Hepatocyte (in vitro differentiated cells): Measurements from ENCODE around the gene RIPK1. TPM values are rescaled to one million over a fixed set of nuclear protein-coding genes. Genes with fewer than 3 reads are reported as not detected.
A peak's percentile ranks its signal among the peaks of the same experiment; 100 is the strongest.

Experiments used
- DNase-seq: peaks from one replicate; pipeline ENCODE4 v3.0.0-alpha.2; 2016; ENCODE audit warnings: low spot score
- H2AFZ ChIP-seq: fragments of 200-600 bp; sonication (generic); 2 replicates; pipeline ENCODE4 v1.6.0; 2016; ENCODE audit warnings: antibody characterized with exemption, mild to moderate bottlenecking
- H3K27ac ChIP-seq: fragments of 200-600 bp; sonication (generic); 2 replicates; pipeline ENCODE4 v1.5.1; 2016; ENCODE audit warnings: mild to moderate bottlenecking
- H3K27me3 ChIP-seq: fragments of 200-600 bp; sonication (generic); 2 replicates; pipeline ENCODE4 v1.6.1; 2016
- H3K36me3 ChIP-seq: fragments of 200-600 bp; sonication (generic); replicated peaks from 2 replicates; pipeline ENCODE4 v1.5.1; 2016; ENCODE audit warnings: low read depth; ENCODE audit not compliant: insufficient read depth
- H3K4me1 ChIP-seq: fragments of 200-600 bp; sonication (generic); 2 replicates; pipeline ENCODE4 v1.5.1; 2016; ENCODE audit warnings: mild to moderate bottlenecking, moderate library complexity; ENCODE audit not compliant: insufficient read depth
- H3K4me2 ChIP-seq: fragments of 200-600 bp; sonication (generic); 2 replicates; pipeline ENCODE4 v1.6.0; 2016
- H3K4me3 ChIP-seq: fragments of 200-600 bp; sonication (generic); 2 replicates; pipeline ENCODE4 v1.5.1; 2016; ENCODE audit warnings: mild to moderate bottlenecking
- H3K79me2 ChIP-seq: fragments of 200-600 bp; sonication (generic); 2 replicates; pipeline ENCODE4 v1.6.0; 2017; ENCODE audit warnings: mild to moderate bottlenecking
- H3K9me2 ChIP-seq: fragments of 200-600 bp; sonication (generic); replicated peaks from 2 replicates; pipeline ENCODE4 v1.6.0; 2017; ENCODE audit warnings: mild to moderate bottlenecking; ENCODE audit not compliant: insufficient read depth
- H3K9me3 ChIP-seq: fragments of 200-600 bp; sonication (generic); 2 replicates; pipeline ENCODE4 v1.5.1; 2016; ENCODE audit warnings: low read depth, mild to moderate bottlenecking
- H4K20me1 ChIP-seq: fragments of 200-600 bp; sonication (generic); 2 replicates; pipeline ENCODE4 v1.6.0; 2016; ENCODE audit warnings: mild to moderate bottlenecking; ENCODE audit not compliant: insufficient read depth, poor library complexity, severe bottlenecking
- CTCF ChIP-seq: fragments of 200-600 bp; sonication (generic); IDR thresholded peaks from 2 replicates; pipeline ENCODE4 v1.5.1; 2016; ENCODE audit warnings: antibody characterized with exemption, mild to moderate bottlenecking; ENCODE audit not compliant: poor library complexity
- EZH2 ChIP-seq: fragments of 200-600 bp; sonication (generic); IDR thresholded peaks from 2 replicates; pipeline ENCODE4 v1.6.1; 2016; ENCODE audit warnings: antibody characterized with exemption, mild to moderate bottlenecking, borderline replicate concordance
- EZH2phosphoT487 ChIP-seq: fragments of 200-600 bp; sonication (generic); IDR thresholded peaks from one replicate; pipeline ENCODE4 v1.6.1; 2018; ENCODE audit warnings: antibody characterized with exemption, mild to moderate bottlenecking, low read depth, moderate library complexity; ENCODE audit not compliant: unreplicated experiment, severe bottlenecking
- WGBS: methylation state at CpG from one replicate; pipeline ENCODE4 v1.1.6; 2016; ENCODE audit warnings: low lambda C conversion rate; ENCODE audit errors: missing lambda C conversion rate; 5-methylcytosine and 5-hydroxymethylcytosine counted together
- polyA plus RNA-seq: library from polyadenylated mRNA; unstranded; fragments of >200 nt; fragmentation: Nextera tagmentation; extraction: Ambion mirVana; gene quantifications from 2 replicates; pipeline ENCODE4 v1.2.1, GENCODE V29; 2016
- total RNA-seq: library from RNA; depleted of rRNA; stranded (reverse); fragments of >200 nt; gene quantifications from 2 replicates; pipeline ENCODE4 v1.2.3, GENCODE V29; 2014

The RIPK1 gene
- total and polyA plus RNA-seq, 2 experiments from 2014 or later: 14.6 to 16.2 TPM

GRCh38 chr6:3102875-3103274, 34.6 kb downstream of the RIPK1 start:
- no peaks in the 10 kb centered on the region for H3K36me3 ChIP-seq

GRCh38 chr6:3108746-3109414, 40.6 kb downstream of the RIPK1 start:
- Histone ChIP-seq H3K4me1 (no peaks in the 10 kb centered on the region), H3K27ac (peak overlapping the region; percentile 47), H3K4me3 (no peak overlapping the region), H3K4me2 (no peak overlapping the region), H3K79me2 (peaks cover 2% of the 10 kb centered on the region), H3K9me2 (no peaks in the 10 kb centered on the region), H4K20me1 (no peaks in the 10 kb centered on the region), H3K27me3 (no peaks in the 10 kb centered on the region), H3K9me3 (no peaks in the 10 kb centered on the region), H3K36me3 (no peaks in the 10 kb centered on the region), H2AFZ (no peak overlapping the region)
- 83% methylated on average over 10 of the region's 10 CpGs for WGBS
- DNase-seq: peak; percentile 52
- no peak for TF ChIP-seq EZH2
- TF ChIP-seq EZH2phosphoT487: no peak
- TF ChIP-seq CTCF: no peak

More at GRCh38 chr6:3102875-3103274, 34.6 kb downstream of the RIPK1 start:
- H3K9me3 ChIP-seq: no peaks in the 10 kb centered on the region
- TF ChIP-seq EZH2phosphoT487: no peak
- no peak for TF ChIP-seq CTCF
- no peak for TF ChIP-seq EZH2
- H2AFZ ChIP-seq: no peak overlapping the region
- H3K27ac ChIP-seq: no peak overlapping the region
- no peak overlapping the region for H3K4me3 ChIP-seq
- WGBS: 100% methylated on average over 3 of the region's 3 CpGs
- no peaks in the 10 kb centered on the region for H4K20me1 ChIP-seq
- H3K4me1 ChIP-seq: no peaks in the 10 kb centered on the region
- no peak overlapping the region for H3K4me2 ChIP-seq
- H3K9me2 ChIP-seq: no peaks in the 10 kb centered on the region
- no peaks in the 10 kb centered on the region for H3K27me3 ChIP-seq
- no peaks in the 10 kb centered on the region for H3K79me2 ChIP-seq
- no peak for DNase-seq

- H3K27ac ChIP-seq: peak overlapping the region; percentile 47
- no peak overlapping the region for H2AFZ ChIP-seq
- H3K27me3 ChIP-seq: no peaks in the 10 kb centered on the region
- H3K4me2 ChIP-seq: no peak overlapping the region
- peaks cover 2% of the 10 kb centered on the region for H3K79me2 ChIP-seq
- no peaks in the 10 kb centered on the region for H4K20me1 ChIP-seq
- H3K9me3 ChIP-seq: no peaks in the 10 kb centered on the region
- WGBS: 94% methylated on average over 3 of the region's 3 CpGs
- H3K4me1 ChIP-seq: no peaks in the 10 kb centered on the region
- no peaks in the 10 kb centered on the region for H3K36me3 ChIP-seq
- H3K4me3 ChIP-seq: no peak overlapping the region
- H3K9me2 ChIP-seq: no peaks in the 10 kb centered on the region
- DNase-seq: no peak
- TF ChIP-seq EZH2phosphoT487 (no peak), EZH2 (no peak), CTCF (no peak)
These were observed 41.5 kb downstream of the RIPK1 start for GRCh38 chr6:3109761-3110160.
